ENCODE data around the gene AP1M2. TPM values are rescaled to one million over a fixed set of nuclear protein-coding genes. Genes with fewer than 3 reads are reported as not detected.

The AP1M2 gene
- total and polyA plus RNA-seq, 7 experiments from 2014 or later = not detected

GRCh38 chr19:10617409-10618121, 30.5 kb upstream of the AP1M2 start:
- Histone ChIP-seq H3K27me3 (ENCODE audit: control insufficient read depth in 2 of 2, insufficient read depth in 2 of 2, low read length in 2 of 2) (no peaks in the 10 kb centered on the region), H3K27ac (ENCODE audit: low read depth, low read length) (peak overlapping the region; percentile 14), H3K36me3 (ENCODE audit: control insufficient read depth in 2 of 3, insufficient read depth in 3 of 3, low read length in 3 of 3) (peaks cover 0 to 21% (median 0%) of the 10 kb centered on the region in 3 experiments), H3K4me3 (ENCODE audit: low read length) (no peak overlapping the region), H3K4me1 (ENCODE audit: control insufficient read depth in 2 of 2, insufficient read depth in 2 of 2, low read length in 2 of 2) (peaks cover 9 to 10% of the 10 kb centered on the region in 2 donors), H3K9me3 (ENCODE audit: control insufficient read depth in 2 of 3, low read length in 3 of 3) (no peaks in the 10 kb centered on the region)
- ChIA-PET CTCF (interaction anchor here (1.0 to 2.7 kb wide), 2 partner anchors 27 to 36 kb away, joined by 3 to 14 read pairs; no protein-coding TSS in a partner anchor), POLR2A (interaction anchor here (1.2 to 16.7 kb wide), 2 partner anchors 8 to 12 kb away, joined by 5 to 190 read pairs; partner anchors contain the start of gene SLC44A2)
- Mint-ChIP-seq H3K9me3 (no peaks in the 10 kb centered on the region), H3K4me3 (peak overlapping the region in 2 of 10 donors; percentile 54 to 58), H3K27me3 (no peaks in the 10 kb centered on the region), H3K27ac (peak overlapping the region in 8 of 9 donors; percentile 26 to 77 (median 48)), H3K36me3 (peaks cover 0 to 24% (median 12%) of the 10 kb centered on the region in 5 donors), H3K4me1 (peaks cover 30 to 70% (median 48%) of the 10 kb centered on the region in 7 donors)
- intact Hi-C loops (cut with micrococcal nuclease) = loop anchor here in 1 of 2 donors (2.0 kb wide), 1 partner anchor 37 kb away; no protein-coding TSS in a partner anchor
- DNase-seq = no peak
- no peak for ATAC-seq

GRCh38 chr19:10615429-10616023, 28.4 kb upstream of the AP1M2 start:
- Mint-ChIP-seq H3K27ac (peak overlapping the region in 7 of 9 donors; percentile 57 to 88 (median 67)), H3K9me3 (no peaks in the 10 kb centered on the region), H3K4me3 (peak overlapping the region in 9 of 10 donors; percentile 6 to 61 (median 36)), H3K36me3 (peaks cover 0 to 14% (median 4%) of the 10 kb centered on the region in 5 donors), H3K4me1 (peaks cover 16 to 62% (median 35%) of the 10 kb centered on the region in 7 donors), H3K27me3 (no peaks in the 10 kb centered on the region)
- Histone ChIP-seq H3K9me3 (ENCODE audit: control insufficient read depth in 2 of 3, low read length in 3 of 3) (no peaks in the 10 kb centered on the region), H3K27me3 (ENCODE audit: control insufficient read depth in 2 of 2, insufficient read depth in 2 of 2, low read length in 2 of 2) (no peaks in the 10 kb centered on the region), H3K4me1 (ENCODE audit: control insufficient read depth in 2 of 2, insufficient read depth in 2 of 2, low read length in 2 of 2) (peaks cover 9 to 10% of the 10 kb centered on the region in 2 donors), H3K27ac (ENCODE audit: low read depth, low read length) (peak overlapping the region; percentile 35), H3K36me3 (ENCODE audit: control insufficient read depth in 2 of 3, insufficient read depth in 3 of 3, low read length in 3 of 3) (peaks cover 0 to 15% (median 0%) of the 10 kb centered on the region in 3 experiments), H3K4me3 (ENCODE audit: low read length) (no peak overlapping the region)
- intact Hi-C loops (cut with micrococcal nuclease) = loop anchor here in 1 of 2 donors (1.0 to 2.0 kb wide), 2 partner anchors 12 to 35 kb away; no protein-coding TSS in a partner anchor
- ChIA-PET POLR2A (interaction anchor here (0.6 to 16.7 kb wide), 4 partner anchors 10 to 209 kb away, joined by 3 to 190 read pairs (median 4); no protein-coding TSS in a partner anchor), CTCF (interaction anchor here (1.2 to 2.7 kb wide), 2 partner anchors 28 to 34 kb away, joined by 3 to 14 read pairs; no protein-coding TSS in a partner anchor)
- no peak for DNase-seq
- ATAC-seq = no peak

- ATAC-seq (no peak), DNase-seq (no peak)
- peaks cover 0 to 14% (median 4%) of the 10 kb centered on the region in 5 donors for H3K36me3 Mint-ChIP-seq
- peak overlapping the region in 6 of 9 donors; percentile 13 to 64 (median 48) for H3K27ac Mint-ChIP-seq
- no peaks in the 10 kb centered on the region for H3K9me3 Mint-ChIP-seq
- no peak overlapping the region for H3K4me3 ChIP-seq (ENCODE audit: low read length)
- no peak overlapping the region for H3K27ac ChIP-seq (ENCODE audit: low read depth, low read length)
- H3K4me3 Mint-ChIP-seq = peak overlapping the region in 3 of 10 donors; percentile 21 to 56 (median 25)
- H3K27me3 Mint-ChIP-seq = no peaks in the 10 kb centered on the region
- H3K4me1 ChIP-seq (ENCODE audit: control insufficient read depth in 2 of 2, insufficient read depth in 2 of 2, low read length in 2 of 2) = peaks cover 9 to 10% of the 10 kb centered on the region in 2 donors
- H3K36me3 ChIP-seq (ENCODE audit: control insufficient read depth in 2 of 3, insufficient read depth in 3 of 3, low read length in 3 of 3) = peaks cover 0 to 9% (median 0%) of the 10 kb centered on the region in 3 experiments
- intact Hi-C loops (cut with micrococcal nuclease) = no loop called here
- ChIA-PET CTCF (interaction anchor here (1.0 to 1.2 kb wide), 3 partner anchors 10 to 31 kb away, joined by 3 to 7 read pairs (median 4); no protein-coding TSS in a partner anchor), POLR2A (interaction anchor here (0.5 to 2.8 kb wide), 5 partner anchors 10 to 735 kb away, joined by 3 to 14 read pairs (median 4); no protein-coding TSS in a partner anchor)
- peaks cover 9 to 56% (median 34%) of the 10 kb centered on the region in 7 donors for H3K4me1 Mint-ChIP-seq
- H3K27me3 ChIP-seq (ENCODE audit: control insufficient read depth in 2 of 2, insufficient read depth in 2 of 2, low read length in 2 of 2) = no peaks in the 10 kb centered on the region
- no peaks in the 10 kb centered on the region for H3K9me3 ChIP-seq (ENCODE audit: control insufficient read depth in 2 of 3, low read length in 3 of 3)
Measured at GRCh38 chr19:10612499-10613119, 25.5 kb upstream of the AP1M2 start.

GRCh38 chr19:10611907-10612306, 24.8 kb upstream of the AP1M2 start:
- no peak for DNase-seq
- H3K9me3 ChIP-seq (ENCODE audit: control insufficient read depth in 2 of 3, low read length in 3 of 3) = no peaks in the 10 kb centered on the region
- no peak overlapping the region for H3K27ac ChIP-seq (ENCODE audit: low read depth, low read length)
- H3K4me1 ChIP-seq (ENCODE audit: control insufficient read depth in 2 of 2, insufficient read depth in 2 of 2, low read length in 2 of 2) = peaks cover 9 to 10% of the 10 kb centered on the region in 2 donors
- POLR2A ChIA-PET = interaction anchor here (0.6 to 13.4 kb wide), 8 partner anchors 9 to 133 kb away, joined by 3 to 190 read pairs (median 8); partner anchors contain the start of gene SLC44A2
- CTCF ChIA-PET = interaction anchor here (0.5 to 1.2 kb wide), 4 partner anchors 11 to 103 kb away, joined by 3 to 7 read pairs (median 4); no protein-coding TSS in a partner anchor
- peaks cover 0 to 3% (median 0%) of the 10 kb centered on the region in 3 experiments for H3K36me3 ChIP-seq (ENCODE audit: control insufficient read depth in 2 of 3, insufficient read depth in 3 of 3, low read length in 3 of 3)
- Mint-ChIP-seq H3K27ac (peak overlapping the region in 3 of 9 donors; percentile 16 to 49 (median 47)), H3K36me3 (peaks cover 0 to 16% (median 4%) of the 10 kb centered on the region in 5 donors), H3K9me3 (no peaks in the 10 kb centered on the region), H3K4me3 (no peak overlapping the region), H3K27me3 (no peaks in the 10 kb centered on the region), H3K4me1 (peaks cover 6 to 55% (median 30%) of the 10 kb centered on the region in 7 donors)
- no peak overlapping the region for H3K4me3 ChIP-seq (ENCODE audit: low read length)
- intact Hi-C loops (cut with micrococcal nuclease) = no loop called here
- no peaks in the 10 kb centered on the region for H3K27me3 ChIP-seq (ENCODE audit: control insufficient read depth in 2 of 2, insufficient read depth in 2 of 2, low read length in 2 of 2)
- ATAC-seq = no peak

GRCh38 chr19:10604460-10604980, 17.4 kb upstream of the AP1M2 start:
- peaks cover 0 to 9% (median 6%) of the 10 kb centered on the region in 5 donors for H3K36me3 Mint-ChIP-seq
- peaks cover 0 to 11% (median 0%) of the 10 kb centered on the region in 5 donors for H3K27me3 Mint-ChIP-seq
- peak overlapping the region; percentile 97 to 100 (median 99) for H3K4me3 Mint-ChIP-seq
- H3K36me3 ChIP-seq (ENCODE audit: control insufficient read depth in 2 of 3, insufficient read depth in 3 of 3, low read length in 3 of 3) = peaks cover 0 to 9% (median 0%) of the 10 kb centered on the region in 3 experiments
- peak overlapping the region; percentile 94 to 100 (median 100) for H3K27ac Mint-ChIP-seq
- H3K4me1 ChIP-seq (ENCODE audit: control insufficient read depth in 2 of 2, insufficient read depth in 2 of 2, low read length in 2 of 2) = peaks cover 15 to 20% of the 10 kb centered on the region in 2 donors
- peak overlapping the region; percentile 92 for H3K4me3 ChIP-seq (ENCODE audit: low read length)
- H3K27ac ChIP-seq (ENCODE audit: low read depth, low read length) = peak overlapping the region; percentile 100
- H3K4me1 Mint-ChIP-seq = peaks cover 18 to 47% (median 35%) of the 10 kb centered on the region in 7 donors
- intact Hi-C loops (cut with micrococcal nuclease) = no loop called here
- ATAC-seq (no peak), DNase-seq (peak in 3 of 9 donors; percentile 13 to 34 (median 28))
- H3K9me3 Mint-ChIP-seq = peaks cover 0 to 2% (median 0%) of the 10 kb centered on the region in 11 donors
- ChIA-PET POLR2A (interaction anchor here (0.5 to 13.4 kb wide), 18 partner anchors 8 to 333 kb away, joined by 3 to 190 read pairs (median 6); partner anchors contain the start of genes CDKN2D, ICAM1, KRI1 and SLC44A2), CTCF (interaction anchor here (0.6 to 5.3 kb wide), 4 partner anchors 23 to 48 kb away, joined by 3 to 27 read pairs (median 14); no protein-coding TSS in a partner anchor)
- no peaks in the 10 kb centered on the region for H3K27me3 ChIP-seq (ENCODE audit: control insufficient read depth in 2 of 2, insufficient read depth in 2 of 2, low read length in 2 of 2)
- no peaks in the 10 kb centered on the region for H3K9me3 ChIP-seq (ENCODE audit: control insufficient read depth in 2 of 3, low read length in 3 of 3)

All from naive thymus-derived CD4-positive, alpha-beta T cell (primary cell).